ENCODE results near the gene TSPEAR.

The TSPEAR gene

DNA sequence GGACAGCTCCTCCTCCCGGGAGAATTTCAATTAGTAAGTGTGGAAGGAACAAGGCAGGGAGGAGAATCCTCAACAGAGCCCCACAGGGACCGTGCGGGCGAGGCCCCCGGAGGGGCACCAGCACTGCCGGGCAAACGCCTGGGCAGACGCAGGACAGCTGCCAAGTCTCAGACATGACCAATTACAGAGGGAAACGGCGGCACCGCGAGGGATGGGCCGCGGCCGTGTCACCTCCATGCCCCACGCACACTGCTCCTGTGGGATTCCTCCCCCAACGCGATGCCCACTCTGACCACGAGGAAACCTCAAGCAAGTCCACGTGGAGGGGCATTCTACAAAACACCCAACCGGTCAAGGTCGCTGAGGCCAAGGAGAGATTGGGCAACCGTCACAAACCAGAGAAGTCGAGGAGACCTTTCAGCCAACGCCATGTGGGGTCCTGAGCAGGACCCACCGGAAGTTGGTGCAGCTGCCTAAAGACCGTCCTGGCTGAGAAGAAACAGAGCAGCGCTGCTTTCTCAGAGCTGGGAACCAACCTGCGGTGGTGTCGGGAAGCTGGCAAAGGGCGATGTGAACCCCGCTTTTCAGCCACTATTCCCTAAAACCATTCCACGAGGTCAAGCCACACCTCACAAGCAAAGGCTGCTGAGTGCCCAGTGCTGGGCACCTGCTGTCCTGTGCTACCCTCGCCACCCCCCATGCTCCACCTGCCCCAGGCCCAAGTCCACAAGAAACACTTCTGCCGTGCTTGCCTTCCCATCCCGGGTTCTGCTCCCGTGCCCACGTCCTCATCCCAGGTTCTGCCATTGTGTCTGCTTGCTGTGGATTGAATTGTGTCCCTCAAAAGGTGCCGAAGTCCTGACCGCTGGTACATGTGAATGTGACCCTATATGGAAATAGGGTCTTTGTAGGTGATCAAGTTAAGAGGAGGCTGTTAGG lies 139.3 kb downstream of the TSPEAR start:
- Histone ChIP-seq H2AFZ (ENCODE audit: low read depth, low read length, severe bottlenecking) (no peak overlapping the region), H3F3A (ENCODE audit: insufficient read depth) (no peaks in the 10 kb centered on the region), H3K9me2 (replicated peaks; ENCODE audit: insufficient read depth, low read length) (no peaks in the 10 kb centered on the region), H3K4me3 (ENCODE audit: insufficient read depth, low read length, poor library complexity, severe bottlenecking) (no peak overlapping the region), H4K20me1 (ENCODE audit: low read depth, low read length) (no peaks in the 10 kb centered on the region), H3K36me3 (ENCODE audit: low read length) (no peaks in the 10 kb centered on the region), H3K4me2 (ENCODE audit: low read depth, low read length, poor library complexity, severe bottlenecking) (no peak overlapping the region), H3K9ac (ENCODE audit: low read length) (no peak overlapping the region), H3K27ac (ENCODE audit: low read depth, low read length) (no peak overlapping the region), H3K9me3 (ENCODE audit: insufficient read depth, low read length) (no peaks in the 10 kb centered on the region), H3K27me3 (ENCODE audit: low read length) (no peaks in the 10 kb centered on the region), H3K79me2 (ENCODE audit: insufficient read depth, low read length) (no peaks in the 10 kb centered on the region)
- TF ChIP-seq EZH2phosphoT487 (conservative IDR thresholded peaks at IDR 0.05; ENCODE audit: low read length), result no peak
- TF ChIP-seq CTCF (IDR thresholded peaks at IDR 0.05; ENCODE audit: insufficient read depth, low read length, poor library complexity, severe bottlenecking), result no peak

DNA sequence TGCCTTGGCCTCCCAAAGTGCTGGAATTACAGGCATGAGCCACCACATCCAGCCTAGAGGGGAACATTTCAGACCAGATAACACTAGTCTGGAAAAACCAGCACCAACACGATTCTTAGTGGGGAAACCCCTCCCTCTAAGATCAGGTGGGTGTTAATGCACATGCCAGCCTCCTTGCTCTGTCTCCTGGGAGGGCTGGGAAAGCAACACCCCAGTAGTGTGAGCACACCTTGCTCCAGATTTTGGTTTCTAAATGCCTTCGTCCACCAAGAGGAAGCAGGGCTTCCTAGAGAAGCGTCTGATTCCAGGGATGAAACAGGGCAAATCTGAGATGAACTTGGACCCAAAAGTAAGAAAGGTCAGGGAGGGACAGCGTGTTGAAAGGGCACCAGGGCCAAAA lies 140.1 kb downstream of the TSPEAR start:
- Histone ChIP-seq H3K79me2 (ENCODE audit: insufficient read depth, low read length) (no peaks in the 10 kb centered on the region), H3K9me3 (ENCODE audit: insufficient read depth, low read length) (no peaks in the 10 kb centered on the region), H3K4me2 (ENCODE audit: low read depth, low read length, poor library complexity, severe bottlenecking) (no peak overlapping the region), H3F3A (ENCODE audit: insufficient read depth) (no peaks in the 10 kb centered on the region), H2AFZ (ENCODE audit: low read depth, low read length, severe bottlenecking) (no peak overlapping the region), H3K27me3 (ENCODE audit: low read length) (no peaks in the 10 kb centered on the region), H3K27ac (ENCODE audit: low read depth, low read length) (no peak overlapping the region), H4K20me1 (ENCODE audit: low read depth, low read length) (no peaks in the 10 kb centered on the region), H3K9ac (ENCODE audit: low read length) (no peak overlapping the region), H3K9me2 (replicated peaks; ENCODE audit: insufficient read depth, low read length) (no peaks in the 10 kb centered on the region), H3K4me3 (ENCODE audit: insufficient read depth, low read length, poor library complexity, severe bottlenecking) (no peak overlapping the region), H3K36me3 (ENCODE audit: low read length) (no peaks in the 10 kb centered on the region)
- TF ChIP-seq CTCF (IDR thresholded peaks at IDR 0.05; ENCODE audit: insufficient read depth, low read length, poor library complexity, severe bottlenecking) (no peak), EZH2phosphoT487 (conservative IDR thresholded peaks at IDR 0.05; ENCODE audit: low read length) (no peak)

DNA sequence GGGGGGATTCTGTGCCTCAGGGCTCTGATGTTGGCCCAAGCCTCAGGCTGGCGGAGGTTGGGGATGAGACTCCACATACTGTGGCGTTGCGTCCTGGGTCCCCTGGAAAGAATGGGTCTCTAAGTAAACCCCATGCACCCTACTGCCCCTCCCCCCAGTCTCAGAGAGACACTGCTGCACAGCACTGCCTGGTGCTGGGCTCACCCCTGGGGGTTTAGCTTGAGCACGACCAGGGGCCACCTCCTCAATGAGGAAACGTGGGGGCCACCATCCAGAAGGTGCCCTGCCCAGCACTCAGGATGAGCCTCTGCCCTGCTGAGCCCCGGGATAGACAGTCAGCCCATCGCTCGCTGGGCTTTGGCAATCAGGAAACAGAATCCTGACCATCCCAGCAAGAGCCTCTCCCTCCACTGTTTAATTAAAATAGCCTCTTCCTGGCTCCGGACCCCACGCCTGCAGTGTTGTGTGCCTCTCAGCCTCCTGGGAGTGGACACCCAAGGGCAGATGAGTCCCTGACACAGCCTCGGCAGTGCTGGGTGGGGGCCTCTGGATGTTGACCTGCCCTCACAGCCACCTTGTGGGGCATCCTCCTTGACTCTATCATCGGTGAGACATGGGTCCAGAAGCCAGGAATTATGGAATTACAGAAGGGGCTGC lies 141.4 kb downstream of the TSPEAR start:
- no peaks in the 10 kb centered on the region for H3K36me3 ChIP-seq (ENCODE audit: low read length)
- H2AFZ ChIP-seq (ENCODE audit: low read depth, low read length, severe bottlenecking), result no peak overlapping the region
- no peak overlapping the region for H3K4me2 ChIP-seq (ENCODE audit: low read depth, low read length, poor library complexity, severe bottlenecking)
- no peaks in the 10 kb centered on the region for H3K27me3 ChIP-seq (ENCODE audit: low read length)
- no peaks in the 10 kb centered on the region for H4K20me1 ChIP-seq (ENCODE audit: low read depth, low read length)
- no peak overlapping the region for H3K4me3 ChIP-seq (ENCODE audit: insufficient read depth, low read length, poor library complexity, severe bottlenecking)
- TF ChIP-seq CTCF (IDR thresholded peaks at IDR 0.05; ENCODE audit: insufficient read depth, low read length, poor library complexity, severe bottlenecking) (no peak), EZH2phosphoT487 (conservative IDR thresholded peaks at IDR 0.05; ENCODE audit: low read length) (no peak)
- H3K9ac ChIP-seq (ENCODE audit: low read length), result no peak overlapping the region
- no peaks in the 10 kb centered on the region for H3K9me3 ChIP-seq (ENCODE audit: insufficient read depth, low read length)
- no peaks in the 10 kb centered on the region for H3K9me2 ChIP-seq (replicated peaks; ENCODE audit: insufficient read depth, low read length)
- H3K79me2 ChIP-seq (ENCODE audit: insufficient read depth, low read length), result no peaks in the 10 kb centered on the region
- H3K27ac ChIP-seq (ENCODE audit: low read depth, low read length), result no peak overlapping the region
- no peaks in the 10 kb centered on the region for H3F3A ChIP-seq (ENCODE audit: insufficient read depth)

All from SU-DHL-6 (cell line).